H1 (cell line): ENCODE measurements around the gene ARHGAP4. TPM values are rescaled to one million over a fixed set of nuclear protein-coding genes. Genes with fewer than 3 reads are reported as not detected.

Experiments used
- CTCF ChIA-PET: fragments of 300-600 bp; sonication (Branson Sonifier 250); formaldehyde crosslinking; loops from one replicate; lab custom pipeline; 2021; ENCODE audit not compliant: partially characterized antibody; lab: Charles Lee
- POLR2A ChIA-PET: fragments of 300-600 bp; sonication (Branson Sonifier 250); formaldehyde crosslinking; loops from one replicate; lab custom pipeline; 2021; ENCODE audit warnings: inconsistent platforms; ENCODE audit not compliant: partially characterized antibody; lab: Charles Lee
- DNase-seq, 2 experiments: peaks; one replicate each; pipeline versions ENCODE4 v3.0.0 to v3.0.0-alpha.2; 2010 to 2022; ENCODE audit warnings: low spot score in 2 of 2, low read depth in 1 of 2, mixed read lengths in 1 of 2
- FAIRE-seq: peaks from 2 replicates; lab custom pipeline; 2011; peaks lifted over from hg19 to GRCh38; lab: Jason Lieb, UNC
- H2AFZ ChIP-seq: 2 replicates; pipeline ENCODE4 v1.8.1; 2012; ENCODE audit warnings: low read length, inconsistent platforms
- H2AK5ac ChIP-seq: 2 replicates; pipeline ENCODE4 v1.6.1; 2013; ENCODE audit warnings: low read depth, low read length
- H2BK120ac ChIP-seq: replicated peaks from 2 replicates; pipeline ENCODE3; 2013; ENCODE audit warnings: low read depth, low read length, inconsistent platforms
- H2BK12ac ChIP-seq: 2 replicates; pipeline ENCODE4 v1.6.1; 2013; ENCODE audit warnings: low read depth, low read length
- H2BK15ac ChIP-seq: 2 replicates; pipeline ENCODE4 v1.6.1; 2013; ENCODE audit warnings: low read length
- H2BK20ac ChIP-seq: 2 replicates; pipeline ENCODE4 v1.6.1; 2013; ENCODE audit warnings: low read length
- H2BK5ac ChIP-seq: 2 replicates; pipeline ENCODE4 v1.6.1; 2013; ENCODE audit warnings: low read depth, low read length
- H3K14ac ChIP-seq: 2 replicates; pipeline ENCODE4 v1.6.1; 2013; ENCODE audit warnings: inconsistent platforms; ENCODE audit not compliant: insufficient read length
- H3K18ac ChIP-seq: 2 replicates; pipeline ENCODE4 v1.6.1; 2013; ENCODE audit warnings: low read length; ENCODE audit errors: extremely low read depth
- H3K23ac ChIP-seq: 2 replicates; pipeline ENCODE4 v1.6.1; 2013; ENCODE audit warnings: inconsistent platforms; ENCODE audit not compliant: insufficient read length
- H3K23me2 ChIP-seq: 2 replicates; pipeline ENCODE4 v1.6.1; 2013; ENCODE audit warnings: low read depth, low read length
- H3K27ac ChIP-seq: 2 replicates; pipeline ENCODE4 v1.6.1; 2011; ENCODE audit warnings: low read depth, low read length, inconsistent platforms
- H3K27me3 ChIP-seq, 4 experiments: replicated peaks in 1 of 4; 1 replicate in 1 of 4; 2 replicates in 3 of 4; pipeline versions ENCODE4 v1.6.1 to v1.8.1; 2011 to 2013; ENCODE audit warnings: low read length in 3 of 4, mild to moderate bottlenecking in 3 of 4, inconsistent platforms in 2 of 4, mixed read lengths in 2 of 4, moderate library complexity in 1 of 4; ENCODE audit not compliant: control insufficient read depth in 3 of 4, insufficient read depth in 3 of 4; ENCODE audit errors: extremely low read depth in 1 of 4
- H3K36me3 ChIP-seq, 4 experiments: 2 replicates each; pipeline versions ENCODE4 v1.6.1 to v1.8.1; 2011 to 2013; ENCODE audit warnings: mild to moderate bottlenecking in 4 of 4, low read length in 3 of 4, moderate library complexity in 2 of 4, control low read depth in 1 of 4, inconsistent platforms in 1 of 4; ENCODE audit not compliant: insufficient read depth in 4 of 4, control insufficient read depth in 2 of 4
- H3K4ac ChIP-seq: replicated peaks from 2 replicates; pipeline ENCODE3; 2013; ENCODE audit warnings: low read length, low read depth, mixed read lengths, inconsistent platforms; ENCODE audit not compliant: insufficient read length
- H3K4me1 ChIP-seq, 4 experiments: replicated peaks in 1 of 4; 1 replicate in 1 of 4; 2 replicates in 3 of 4; pipeline versions ENCODE4 v1.6.1 to v1.8.1; 2011 to 2013; ENCODE audit warnings: low read length in 3 of 4, inconsistent platforms in 2 of 4, mixed read lengths in 1 of 4; ENCODE audit not compliant: insufficient read depth in 4 of 4, control insufficient read depth in 3 of 4
- H3K4me2 ChIP-seq, 2 experiments: 2 replicates each; pipeline versions ENCODE4 v1.6.1 to v1.8.1; 2011 to 2013; ENCODE audit warnings: low read depth in 2 of 2, low read length in 2 of 2, control low read depth in 1 of 2, inconsistent platforms in 1 of 2, mild to moderate bottlenecking in 1 of 2; ENCODE audit not compliant: insufficient read depth in 1 of 2
- H3K4me3 ChIP-seq, 4 experiments: fragments of 200-600, 300-600 bp in 1 of 4; sonication (generic), shearing (Covaris generic), sonication (Bioruptor Twin) in 1 of 4; 2 replicates each; pipeline versions ENCODE4 v1.5.1 to v1.8.1; 2011 to 2016; ENCODE audit warnings: low read length in 4 of 4, low read depth in 3 of 4, control low read depth in 2 of 4, inconsistent platforms in 2 of 4, mild to moderate bottlenecking in 2 of 4, mixed read lengths in 1 of 4, moderate library complexity in 1 of 4; ENCODE audit not compliant: insufficient read depth in 2 of 4; ENCODE audit errors: extremely low read depth in 1 of 4
- H3K56ac ChIP-seq: replicated peaks from 2 replicates; pipeline ENCODE3; 2013; ENCODE audit warnings: low read depth, mild to moderate bottlenecking, mixed read lengths, low read length, inconsistent platforms; ENCODE audit not compliant: insufficient read length
- H3K79me1 ChIP-seq: 2 replicates; pipeline ENCODE4 v1.6.1; 2013; ENCODE audit warnings: low read depth, low read length, control low read depth
- H3K79me2 ChIP-seq, 2 experiments: 2 replicates each; pipeline versions ENCODE4 v1.6.1 to v1.8.1; 2012 to 2013; ENCODE audit warnings: low read length in 2 of 2, mild to moderate bottlenecking in 2 of 2, inconsistent platforms in 1 of 2; ENCODE audit not compliant: insufficient read depth in 2 of 2, control insufficient read depth in 1 of 2
- H3K9ac ChIP-seq, 4 experiments: replicated peaks in 1 of 4; 1 replicate in 1 of 4; 2 replicates in 3 of 4; pipeline versions ENCODE4 v1.6.1 to v1.8.1; 2011 to 2013; ENCODE audit warnings: low read depth in 3 of 4, low read length in 3 of 4, control low read depth in 2 of 4, mild to moderate bottlenecking in 2 of 4, moderate library complexity in 2 of 4, inconsistent platforms in 1 of 4; ENCODE audit errors: extremely low read depth in 1 of 4
- H3K9me3 ChIP-seq, 2 experiments: 2 replicates each; pipeline versions ENCODE4 v1.6.1 to v1.8.1; 2012 to 2013; ENCODE audit warnings: mild to moderate bottlenecking in 2 of 2, moderate library complexity in 2 of 2, control low read depth in 1 of 2, inconsistent platforms in 1 of 2, low read depth in 1 of 2, low read length in 1 of 2, mixed read lengths in 1 of 2; ENCODE audit not compliant: insufficient read depth in 2 of 2
- H4K20me1 ChIP-seq, 2 experiments: replicated peaks in 1 of 2; 2 replicates each; pipeline versions ENCODE3 to v1.8.1; 2011 to 2013; ENCODE audit warnings: inconsistent platforms in 2 of 2, low read length in 2 of 2, mild to moderate bottlenecking in 1 of 2; ENCODE audit not compliant: insufficient read depth in 2 of 2, control insufficient read depth in 1 of 2
- H4K5ac ChIP-seq: 2 replicates; pipeline ENCODE4 v1.6.1; 2013; ENCODE audit warnings: low read length, low read depth, mixed read lengths, inconsistent platforms; ENCODE audit not compliant: insufficient read length
- H4K8ac ChIP-seq: 2 replicates; pipeline ENCODE4 v1.8.0; 2013; ENCODE audit warnings: mild to moderate bottlenecking, moderate library complexity, low read length, inconsistent platforms; ENCODE audit not compliant: insufficient read depth; ENCODE audit errors: extremely low read depth
- H4K91ac ChIP-seq: replicated peaks from 2 replicates; pipeline ENCODE3; 2013; ENCODE audit warnings: low read length, mixed read lengths, inconsistent platforms; ENCODE audit not compliant: insufficient read length
- CBX8 ChIP-seq: fragments of 300-800, 300-1000 bp; sonication (generic); IDR thresholded peaks from 2 replicates; pipeline ENCODE4 v1.7.1; 2016; ENCODE audit warnings: low read depth, low read length, borderline replicate concordance
- CEBPB ChIP-seq: IDR thresholded peaks from 2 replicates; pipeline ENCODE4 v1.6.1; 2012; ENCODE audit warnings: low read depth, low read length
- CREB1 ChIP-seq: IDR thresholded peaks from 2 replicates; pipeline ENCODE4 v1.6.1; 2012; ENCODE audit warnings: inconsistent platforms
- KDM4A ChIP-seq: IDR thresholded peaks from one replicate; pipeline ENCODE4 v1.7.1; 2012; ENCODE audit warnings: low read depth, mild to moderate bottlenecking, moderate library complexity, low read length, inconsistent platforms; ENCODE audit not compliant: severe bottlenecking
- MAFK ChIP-seq: IDR thresholded peaks from 2 replicates; pipeline ENCODE4 v1.6.1; 2012; ENCODE audit warnings: low read depth, mild to moderate bottlenecking, improper control_type of control experiment, low read length
- RFX5 ChIP-seq: IDR thresholded peaks from 2 replicates; pipeline ENCODE4 v1.6.1; 2011; ENCODE audit warnings: low read depth, low read length, improper control_type of control experiment, borderline replicate concordance
- SIN3A ChIP-seq, 2 experiments: IDR thresholded peaks in 1 of 2; conservative IDR thresholded peaks in 1 of 2; 2 replicates each; pipeline ENCODE4 v1.6.1; 2011 to 2012; ENCODE audit warnings: low read length in 2 of 2, improper control_type of control experiment in 1 of 2, low read depth in 1 of 2, mild to moderate bottlenecking in 1 of 2
- TAF7 ChIP-seq: optimal IDR thresholded peaks from 2 replicates; pipeline ENCODE3; 2011; ENCODE audit warnings: low read depth, mild to moderate bottlenecking, inconsistent platforms, low read length, moderate library complexity, borderline replicate concordance
- TEAD4 ChIP-seq: IDR thresholded peaks from 2 replicates; pipeline ENCODE4 v1.6.1; 2012; ENCODE audit warnings: low read depth, low read length, inconsistent platforms, mixed read lengths
- WGBS, 2 experiments: shearing (Covaris generic) in 1 of 2; methylation state at CpG; one replicate each; pipeline versions ENCODE4 v1.1.6 to v1.1.7; 2013 to 2015; ENCODE audit warnings: low lambda C conversion rate in 2 of 2, mixed read lengths in 2 of 2, inconsistent platforms in 1 of 2, low coverage in 1 of 2, missing lambda C conversion rate in 1 of 2; ENCODE audit not compliant: insufficient replicate concordance in 2 of 2, insufficient coverage in 1 of 2, insufficient read length in 1 of 2; ENCODE audit errors: extremely low coverage in 1 of 2, missing lambda C conversion rate in 1 of 2; 5-methylcytosine and 5-hydroxymethylcytosine counted together
- polyA plus RNA-seq, 7 experiments: library from polyadenylated mRNA; depleted of rRNA in 3 of 7; stranded (reverse) in 5 of 7; unstranded in 2 of 7; fragments of >200 nt in 5 of 7; fragments of 200-250 nt in 2 of 7; gene quantifications; 1 replicate in 5 of 7; 2 replicates in 1 of 7; 4 replicates in 1 of 7; pipeline versions ENCODE4 v1.2.1 to v1.2.3, GENCODE V29; 2011 to 2013; ENCODE audit warnings: missing spikeins in 2 of 7, mixed read lengths in 2 of 7
- total RNA-seq: library from RNA; stranded (reverse); fragmentation: NEBNext Ultra II Directional; extraction: Animal tissue kit (Norgen Biotek cat#: 25700); gene quantifications from 2 replicates; pipeline ENCODE4 v1.2.1, GENCODE V29; 2021
- TF ChIP-seq, protein P1 (sequence below), 3 experiments: IDR thresholded peaks; 1 replicate in 2 of 3; 2 replicates in 1 of 3; pipeline versions ENCODE4 v1.5.1 to v1.6.1; 2011; ENCODE audit warnings: low read length in 3 of 3, mild to moderate bottlenecking in 3 of 3, inconsistent platforms in 2 of 3, low read depth in 1 of 3, moderate library complexity in 1 of 3; ENCODE audit not compliant: insufficient read depth in 1 of 3; ENCODE audit errors: control extremely low read depth in 1 of 3

The ARHGAP4 gene
- total and polyA plus RNA-seq, 2 of the 8 experiments (the other 6 are each of a cell fraction or from before 2014, with no cell fraction given) = 23.9 to 26.0 TPM

DNA sequence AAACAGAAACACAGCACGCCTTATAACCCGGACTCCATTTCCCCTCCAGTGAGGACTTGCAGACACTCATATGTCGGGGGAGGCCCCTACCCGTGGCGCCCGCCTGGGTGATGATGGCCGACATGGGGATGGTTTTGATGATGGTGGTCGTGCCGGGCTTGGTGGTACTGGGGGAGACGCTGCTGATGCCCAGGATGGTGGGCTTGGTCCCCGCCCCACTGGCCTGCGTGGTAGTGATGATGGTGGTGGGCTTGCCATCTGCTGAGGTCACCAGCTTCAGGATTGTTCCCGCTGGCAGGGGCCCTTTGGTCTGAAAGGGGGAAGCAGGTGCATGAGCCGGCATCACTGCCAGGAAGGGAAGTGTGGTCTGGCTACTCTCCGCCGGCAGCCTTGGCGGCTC, 31.2 kb upstream of the ARHGAP4 start:
- no peak overlapping the region for H2AK5ac ChIP-seq
- no peaks in the 10 kb centered on the region for H3K27me3 ChIP-seq
- H4K20me1 ChIP-seq = peaks cover 2 to 7% of the 10 kb centered on the region in 2 experiments
- ChIA-PET CTCF (no interaction called here), POLR2A (interaction anchor here (5.0 kb wide), 1 partner anchor 11 kb away, joined by 26 read pairs; no protein-coding TSS in a partner anchor)
- WGBS, 2 experiments = 89% methylated on average over 5 of the region's 17 CpGs; no CpG with 5 or more reads in 1 of the 2 experiments
- H2BK12ac ChIP-seq = no peak overlapping the region
- H4K91ac ChIP-seq = no peak overlapping the region
- no peak overlapping the region for H2BK15ac ChIP-seq
- H3K18ac ChIP-seq = no peak overlapping the region
- no peak overlapping the region for H3K9ac ChIP-seq
- no peak overlapping the region for H3K23ac ChIP-seq
- H3K23me2 ChIP-seq = no peaks in the 10 kb centered on the region
- H3K79me1 ChIP-seq = no peaks in the 10 kb centered on the region
- H2BK5ac ChIP-seq = no peak overlapping the region
- peaks cover 23 to 95% (median 61%) of the 10 kb centered on the region in 4 experiments for H3K36me3 ChIP-seq
- no peak overlapping the region for H2AFZ ChIP-seq
- H4K5ac ChIP-seq = no peak overlapping the region
- no peaks in the 10 kb centered on the region for H3K4me1 ChIP-seq
- no peak overlapping the region for H2BK120ac ChIP-seq
- no peak overlapping the region for H3K4me2 ChIP-seq
- TF ChIP-seq MAFK (no peak), TAF7 (no peak), SIN3A (conservative IDR thresholded peaks at IDR 0.05 in 1 of 2, IDR thresholded peaks at IDR 0.05 in 1 of 2; ENCODE audit: low read depth in 1 of 2, low read length in 2 of 2) (no peak), RFX5 (no peak), CREB1 (no peak), TEAD4 (no peak), KDM4A (no peak), CEBPB (no peak), CBX8 (no peak)
- TF ChIP-seq, protein P1, sequence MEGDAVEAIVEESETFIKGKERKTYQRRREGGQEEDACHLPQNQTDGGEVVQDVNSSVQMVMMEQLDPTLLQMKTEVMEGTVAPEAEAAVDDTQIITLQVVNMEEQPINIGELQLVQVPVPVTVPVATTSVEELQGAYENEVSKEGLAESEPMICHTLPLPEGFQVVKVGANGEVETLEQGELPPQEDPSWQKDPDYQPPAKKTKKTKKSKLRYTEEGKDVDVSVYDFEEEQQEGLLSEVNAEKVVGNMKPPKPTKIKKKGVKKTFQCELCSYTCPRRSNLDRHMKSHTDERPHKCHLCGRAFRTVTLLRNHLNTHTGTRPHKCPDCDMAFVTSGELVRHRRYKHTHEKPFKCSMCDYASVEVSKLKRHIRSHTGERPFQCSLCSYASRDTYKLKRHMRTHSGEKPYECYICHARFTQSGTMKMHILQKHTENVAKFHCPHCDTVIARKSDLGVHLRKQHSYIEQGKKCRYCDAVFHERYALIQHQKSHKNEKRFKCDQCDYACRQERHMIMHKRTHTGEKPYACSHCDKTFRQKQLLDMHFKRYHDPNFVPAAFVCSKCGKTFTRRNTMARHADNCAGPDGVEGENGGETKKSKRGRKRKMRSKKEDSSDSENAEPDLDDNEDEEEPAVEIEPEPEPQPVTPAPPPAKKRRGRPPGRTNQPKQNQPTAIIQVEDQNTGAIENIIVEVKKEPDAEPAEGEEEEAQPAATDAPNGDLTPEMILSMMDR (IDR thresholded peaks at IDR 0.05; ENCODE audit: control extremely low read depth in 1 of 3, insufficient read depth in 1 of 3, low read depth in 1 of 3, low read length in 3 of 3) = no peak
- no peak overlapping the region for H3K4me3 ChIP-seq
- DNase-seq = no peak
- no peaks in the 10 kb centered on the region for H3K9me3 ChIP-seq
- H3K56ac ChIP-seq = no peak overlapping the region
- FAIRE-seq = no peak
- no peak overlapping the region for H3K14ac ChIP-seq
- H4K8ac ChIP-seq = no peak overlapping the region
- H2BK20ac ChIP-seq = no peak overlapping the region
- H3K4ac ChIP-seq = no peak overlapping the region
- peaks cover 0 to 2% of the 10 kb centered on the region in 2 experiments; a peak in 1 of 4 replicates for H3K79me2 ChIP-seq
- no peak overlapping the region for H3K27ac ChIP-seq
